GM12875 (cell line): ENCODE data around the gene TMEM147.

Experiments
- H3K4me3 ChIP-seq: one replicate; pipeline ENCODE4 v1.5.1; 2011; ENCODE audit warnings: low read depth, low read length, control low read depth
- CTCF ChIP-seq: IDR thresholded peaks from 2 replicates; pipeline ENCODE4 v1.5.1; 2011; ENCODE audit warnings: low read depth, mild to moderate bottlenecking, control low read depth, inconsistent platforms, low read length, moderate library complexity, borderline replicate concordance; ENCODE audit not compliant: insufficient read depth

The TMEM147 gene

GRCh38 chr19:35511337-35511736, 34.1 kb upstream of the TMEM147 start:
- no peak overlapping the region for H3K4me3 ChIP-seq
- no peak for TF ChIP-seq CTCF

GRCh38 chr19:35512831-35513627, 32.4 kb upstream of the TMEM147 start:
- H3K4me3 ChIP-seq = no peak overlapping the region

GRCh38 chr19:35513628-35514281, 31.7 kb upstream of the TMEM147 start, which contains the start of gene DMKN:
TSS of gene DMKN (minus strand) at chr19:35513649. CDS start at chr19:35513475, 174 bp downstream.
- H3K4me3 ChIP-seq = no peak within 1 kb of the TSS
- no peak for TF ChIP-seq CTCF

More at GRCh38 chr19:35512831-35513627, 32.4 kb upstream of the TMEM147 start:
- no peak for TF ChIP-seq CTCF

- TF ChIP-seq CTCF = no peak
- no peak overlapping the region for H3K4me3 ChIP-seq
Observed at GRCh38 chr19:35514282-35514809, 31.1 kb upstream of the TMEM147 start.

GRCh38 chr19:35516310-35516709, 29.1 kb upstream of the TMEM147 start:
- H3K4me3 ChIP-seq = no peak overlapping the region
- TF ChIP-seq CTCF = no peak

GRCh38 chr19:35517342-35517741, 28.1 kb upstream of the TMEM147 start:
- no peak for TF ChIP-seq CTCF
- no peak overlapping the region for H3K4me3 ChIP-seq
